ENCODE data around the gene INTS11.

INTS11 gene

DNA sequence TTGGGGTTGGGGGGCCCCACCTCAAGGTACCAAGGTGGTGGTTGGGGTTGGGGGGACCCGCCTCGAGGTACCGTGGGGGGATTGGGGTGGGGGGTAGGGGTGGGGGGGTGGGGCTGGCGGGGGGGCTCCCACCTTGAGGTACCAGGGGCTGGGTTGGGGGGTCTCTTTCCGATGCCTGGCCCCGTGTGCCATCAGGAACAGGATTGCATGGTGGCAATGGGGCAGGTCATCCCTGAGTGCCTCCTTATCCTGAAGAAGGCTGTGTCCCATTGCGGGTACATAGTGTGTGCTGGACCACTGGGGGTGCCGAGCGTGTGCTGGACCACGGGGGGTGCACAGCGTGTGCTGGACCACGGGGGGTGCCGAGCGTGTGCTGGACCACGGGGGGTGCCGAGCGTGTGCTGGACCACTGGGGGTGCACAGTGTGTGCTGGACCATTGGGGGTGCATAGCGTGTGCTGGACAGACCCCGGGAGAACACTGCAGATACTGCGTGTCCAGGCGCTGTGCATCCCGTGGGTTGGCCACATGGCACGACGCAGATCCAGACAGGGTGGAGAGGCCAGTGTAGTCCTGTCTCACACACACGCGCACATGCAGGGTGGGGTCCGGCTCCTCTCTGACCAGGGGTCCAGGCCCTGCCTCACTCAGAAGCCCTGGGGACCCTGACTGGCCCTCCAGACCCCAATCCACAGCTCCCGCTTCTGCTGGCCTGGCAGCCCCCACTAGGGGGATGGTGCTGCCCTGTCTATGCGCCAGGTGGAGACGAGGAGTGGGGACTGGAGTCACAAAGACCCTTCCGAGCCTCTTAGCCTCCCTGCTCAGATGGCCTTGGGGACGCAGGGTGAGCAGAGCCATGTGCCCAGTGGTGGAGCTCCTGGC is 40.0 kb downstream of the INTS11 start:
- DNase-seq = no peak

DNA sequence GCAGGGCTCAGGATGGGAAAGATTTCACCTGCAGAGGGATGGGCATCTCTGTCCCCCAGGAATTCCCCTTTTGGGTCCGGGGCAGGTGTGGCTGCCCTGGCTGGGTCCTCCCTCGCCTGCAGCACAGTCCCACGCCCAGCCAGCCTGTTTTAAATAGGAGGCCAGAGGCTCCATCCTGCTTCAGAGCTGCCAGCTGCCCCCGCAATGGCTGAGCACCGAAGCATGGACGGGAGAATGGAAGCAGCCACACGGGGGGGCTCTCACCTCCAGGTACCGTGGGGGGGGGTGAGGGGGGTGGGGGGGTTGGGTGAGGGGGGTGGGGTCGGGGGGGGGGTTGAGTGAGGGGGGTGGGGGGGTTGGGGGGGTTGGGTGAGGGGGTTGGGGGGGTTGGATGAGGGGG is 40.6 kb downstream of the INTS11 start:
- no peak for DNase-seq

DNA sequence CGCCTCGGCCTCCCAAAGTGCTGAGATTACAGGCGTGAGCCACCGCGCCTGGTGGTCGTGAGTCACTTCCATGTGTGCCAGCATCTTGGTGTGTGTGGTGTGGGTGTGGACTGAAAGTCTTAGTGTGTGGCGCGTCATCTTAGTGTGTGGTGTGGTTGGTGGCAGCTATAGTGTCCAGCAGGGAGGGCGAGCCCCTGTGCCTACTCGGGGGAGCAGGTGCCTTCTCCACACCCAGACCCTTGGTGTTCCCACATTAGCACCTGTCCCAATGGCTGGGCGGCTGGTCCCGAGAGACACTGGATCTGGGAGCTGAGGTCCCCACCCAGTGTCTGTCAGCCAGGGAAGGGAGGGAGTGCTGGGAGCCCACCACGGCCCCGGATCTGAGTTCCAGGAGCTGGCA is 41.5 kb downstream of the INTS11 start:
- DNase-seq = no peak

DNA sequence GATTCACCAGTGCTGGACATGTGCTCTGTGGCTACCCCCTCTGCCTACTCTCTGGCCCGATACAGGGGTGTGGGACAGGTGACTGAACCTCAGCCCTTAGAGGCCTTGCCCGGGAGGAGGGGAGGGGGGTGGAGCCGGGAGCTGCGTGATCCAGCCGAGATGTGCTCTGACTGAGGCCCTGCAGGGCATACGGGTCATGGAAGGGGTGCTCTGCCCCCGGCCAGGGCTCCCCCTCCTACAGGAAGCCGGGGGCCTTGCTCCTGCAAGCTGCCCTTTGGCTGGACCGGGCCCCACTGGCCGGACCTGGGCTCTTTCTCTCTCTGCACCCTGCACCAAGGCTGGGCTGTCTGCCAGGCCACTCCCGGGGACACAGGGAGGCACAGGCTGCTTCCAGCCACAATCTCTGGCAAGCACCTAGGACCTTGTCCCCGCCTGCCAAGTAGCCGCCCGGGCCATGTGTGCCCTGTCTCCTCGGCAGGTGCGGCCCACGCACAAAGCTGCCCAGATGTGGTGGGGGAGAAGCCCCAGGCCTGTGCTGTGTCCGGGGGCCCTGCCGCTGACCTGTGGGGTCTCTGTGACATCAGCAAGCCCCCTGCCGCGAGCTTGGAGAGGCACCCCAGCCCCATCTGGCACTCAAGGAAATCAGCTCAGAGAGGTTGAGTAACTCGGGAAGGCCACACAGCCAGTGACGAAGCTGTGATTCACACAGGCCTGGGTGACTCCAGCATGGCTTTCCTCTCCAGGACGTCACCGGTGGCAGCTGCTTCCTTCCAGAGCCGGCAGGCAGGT is 42.7 kb downstream of the INTS11 start:
- no peak for DNase-seq

DNA sequence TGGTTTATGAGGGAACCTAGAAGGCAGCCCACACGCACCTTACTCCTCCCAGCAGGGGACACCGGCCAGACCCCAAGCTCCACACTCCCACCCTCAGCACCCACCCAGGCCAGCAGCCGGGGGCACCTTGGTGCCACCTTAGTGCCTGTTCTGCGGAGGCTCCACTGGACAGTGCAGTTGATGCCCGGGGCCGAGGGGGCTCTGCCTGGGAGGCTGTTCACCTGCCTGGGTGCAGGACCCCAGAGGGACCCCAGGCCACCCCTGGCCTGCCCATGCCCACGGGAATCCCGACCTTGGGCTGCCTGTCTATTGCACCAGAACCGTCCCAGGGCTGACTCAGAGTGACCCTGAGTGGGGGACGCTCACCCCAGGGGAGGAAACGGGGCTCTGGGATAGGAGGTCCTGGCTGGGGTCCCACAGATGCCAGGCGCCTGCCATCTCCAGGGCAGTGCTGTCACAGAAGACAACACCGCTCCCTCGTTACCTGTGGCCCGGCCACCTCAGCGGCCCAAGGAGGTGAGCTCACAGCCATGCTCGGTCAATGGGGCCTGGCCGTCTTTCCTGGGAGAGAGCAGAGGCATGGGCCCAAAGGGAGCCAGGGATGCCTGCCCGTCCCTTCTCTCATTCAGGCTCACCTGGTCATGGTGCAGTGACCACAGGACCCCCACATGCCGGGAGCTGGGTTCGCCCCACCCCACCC is 43.5 kb downstream of the INTS11 start:
- no peak for DNase-seq

DNA sequence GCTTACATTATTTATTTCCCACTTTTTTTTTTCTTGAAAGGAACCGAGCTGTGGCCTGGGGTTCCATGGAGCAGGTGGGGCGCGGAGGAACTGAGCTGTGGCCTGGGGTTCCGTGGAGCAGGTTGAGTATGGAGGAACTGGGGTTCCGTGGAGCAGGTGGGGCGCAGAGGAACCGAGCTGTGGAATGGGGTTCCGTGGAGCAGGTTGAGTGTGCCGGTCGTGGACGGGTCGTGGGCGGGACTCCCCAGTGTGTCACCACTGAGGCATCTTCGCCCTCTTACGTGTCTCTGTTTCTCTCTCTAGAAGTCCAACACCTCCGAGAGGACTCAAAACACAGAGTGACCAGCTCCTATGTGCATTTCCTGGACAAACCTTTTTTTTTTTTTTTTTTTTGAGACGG is 45.4 kb downstream of the INTS11 start:
- DNase-seq = no peak

DNA sequence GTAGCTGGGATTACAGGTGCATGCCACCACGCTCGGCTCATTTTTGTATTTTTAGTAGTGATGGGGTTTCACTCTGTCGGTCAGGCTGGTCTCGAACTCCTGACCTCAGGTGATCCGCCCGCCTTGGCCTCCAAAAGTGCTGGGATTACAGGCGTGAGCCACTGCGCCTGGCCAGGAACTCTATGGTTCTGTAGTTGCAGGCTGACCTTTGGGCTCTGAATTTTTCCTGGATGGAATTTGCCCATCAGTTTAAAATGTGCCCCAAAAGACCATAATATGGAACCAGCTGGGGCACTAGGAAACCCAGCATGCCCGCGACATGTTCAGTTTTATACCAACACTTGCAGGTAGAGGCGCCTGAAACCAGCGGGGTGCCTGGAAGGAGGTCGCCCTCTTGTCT is 45.8 kb downstream of the INTS11 start:
- DNase-seq = no peak

DNA sequence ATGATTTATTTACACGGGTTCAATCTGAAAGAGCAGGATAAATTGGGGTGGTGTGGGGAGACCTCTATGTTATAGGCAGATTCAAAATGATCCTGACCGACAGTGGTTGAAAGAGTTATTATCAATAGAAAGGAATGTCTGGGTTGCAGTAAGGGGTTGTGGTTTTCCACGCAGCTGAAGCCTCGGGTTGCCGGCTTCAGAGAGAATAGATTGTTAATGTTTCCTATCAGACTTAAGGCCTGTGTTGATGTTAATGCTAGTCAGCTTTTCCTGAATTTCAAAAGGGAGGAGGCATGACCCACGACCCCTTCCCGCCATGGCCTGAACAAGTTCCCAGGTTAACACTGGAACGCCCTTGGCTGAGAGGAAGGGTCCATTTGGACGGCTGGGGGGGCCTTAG is 48.6 kb downstream of the INTS11 start:
- DNase-seq = no peak

DNA sequence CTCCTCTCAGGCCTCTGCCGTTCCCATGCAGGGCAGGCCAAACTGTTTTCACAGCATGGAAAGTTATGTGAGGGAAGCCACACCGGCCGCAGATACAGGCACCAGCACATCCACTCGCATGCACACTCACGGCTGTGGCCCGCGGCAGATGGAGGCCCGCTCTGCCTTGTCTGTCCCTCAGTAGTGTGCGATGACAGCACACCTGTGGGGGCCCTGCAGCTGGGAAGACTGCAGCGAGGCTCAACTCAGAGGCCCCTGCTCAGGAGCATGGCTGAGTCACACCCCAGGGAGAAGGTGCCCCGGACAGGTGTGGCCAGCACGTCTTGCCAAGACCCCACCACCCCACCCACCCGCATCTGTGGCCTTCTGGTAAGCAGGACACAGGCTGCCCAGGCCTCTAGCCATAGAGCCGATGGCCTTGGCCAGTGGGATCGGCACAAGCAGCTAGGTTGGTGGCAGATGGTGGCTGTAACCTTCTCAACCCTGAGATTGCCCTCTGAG is 49.5 kb downstream of the INTS11 start:
- DNase-seq = no peak

DNA sequence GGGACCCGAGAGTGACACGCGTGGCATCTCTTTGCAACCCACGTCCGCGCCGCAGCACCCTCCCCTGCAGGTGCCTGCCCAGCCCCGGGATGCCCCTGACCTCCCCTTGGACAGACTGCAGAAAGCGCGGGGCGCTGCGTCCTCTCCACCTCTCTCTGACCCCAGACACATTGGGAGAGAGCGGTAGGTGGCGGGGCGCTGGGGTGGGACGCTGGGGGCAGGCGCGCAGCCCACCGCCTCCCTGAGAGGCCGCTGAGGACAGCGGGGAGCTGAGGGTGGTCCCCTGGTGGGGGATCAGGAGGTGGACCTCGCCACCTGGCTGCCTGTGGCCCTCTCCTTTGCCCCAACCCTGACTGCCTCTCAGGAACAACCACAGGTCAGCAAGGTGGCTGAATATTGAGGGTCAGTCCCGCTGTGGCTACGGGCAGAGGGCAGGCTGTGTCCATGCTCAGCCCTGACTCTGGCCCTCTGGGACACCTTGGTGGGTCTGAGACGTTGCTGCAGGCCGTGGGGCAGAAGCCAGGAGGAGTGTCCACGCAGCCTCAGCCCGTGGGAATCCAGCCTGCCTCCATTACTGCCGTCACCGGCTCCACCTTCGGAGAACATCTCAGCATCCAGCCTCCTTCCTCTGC is 50.0 kb downstream of the INTS11 start:
- no peak for DNase-seq

DNA sequence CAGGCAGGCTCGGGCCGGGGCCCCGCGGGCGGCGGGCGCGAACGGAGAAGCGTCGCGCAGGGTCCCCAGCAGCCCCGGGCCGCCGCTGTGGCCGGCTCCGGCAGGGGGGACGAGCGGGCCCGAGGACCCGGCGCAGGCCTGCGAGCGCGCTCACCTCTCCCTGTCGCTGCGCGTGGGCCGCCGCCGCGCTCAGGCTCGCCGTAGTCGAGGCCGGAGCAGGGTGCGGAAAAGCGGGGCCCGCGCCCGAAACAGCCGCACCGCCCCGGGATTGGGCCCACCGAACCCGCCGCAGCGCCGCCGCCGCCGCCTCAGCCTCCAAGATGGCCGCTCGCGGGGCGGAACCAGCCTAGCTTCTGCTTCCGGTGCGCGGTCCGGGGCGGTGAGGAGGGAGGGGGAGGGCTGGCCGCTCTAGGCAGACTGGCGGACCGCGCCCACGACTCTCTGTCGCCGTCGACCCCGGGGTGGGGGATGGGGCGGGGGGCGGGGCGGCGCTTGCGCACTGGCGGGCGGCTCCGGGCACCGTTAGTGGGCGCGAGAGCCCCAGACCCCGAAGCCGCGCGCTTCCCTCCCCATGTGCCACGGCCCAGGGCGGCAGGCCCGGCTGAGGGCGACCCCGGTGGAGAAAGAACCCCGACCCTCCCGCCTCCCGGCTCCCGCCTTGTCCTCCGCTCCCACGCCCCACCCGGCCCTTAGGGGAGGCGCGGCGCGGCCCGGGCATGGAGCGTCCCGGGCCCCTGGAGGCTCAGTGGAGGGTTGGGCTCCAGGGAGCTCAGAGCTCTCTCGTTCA is 50.8 kb downstream of the INTS11 start, which contains the start of gene UBE2J2:
Gene UBE2J2 (minus strand): TSS at position 343 of the 787 bp plus-strand sequence. CDS start 5,862 bp downstream, outside the sequence.
- peak; percentile 88 for DNase-seq

DNA sequence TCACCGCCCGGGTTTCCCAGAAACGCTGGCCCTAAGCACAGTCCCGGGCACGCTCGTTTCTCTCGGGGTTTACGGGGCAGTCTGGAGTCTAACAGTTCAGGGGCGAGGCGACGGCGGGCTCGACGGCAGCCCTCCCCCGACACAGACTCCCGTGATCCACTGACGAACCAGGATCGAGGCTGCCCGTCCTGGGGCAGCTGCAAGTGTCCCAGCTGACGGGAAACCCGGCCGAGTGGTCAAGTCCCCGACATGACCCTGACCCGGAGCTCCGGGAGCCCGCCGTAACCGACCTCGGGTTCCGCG is 51.3 kb downstream of the INTS11 start:
- DNase-seq = no peak

DNA sequence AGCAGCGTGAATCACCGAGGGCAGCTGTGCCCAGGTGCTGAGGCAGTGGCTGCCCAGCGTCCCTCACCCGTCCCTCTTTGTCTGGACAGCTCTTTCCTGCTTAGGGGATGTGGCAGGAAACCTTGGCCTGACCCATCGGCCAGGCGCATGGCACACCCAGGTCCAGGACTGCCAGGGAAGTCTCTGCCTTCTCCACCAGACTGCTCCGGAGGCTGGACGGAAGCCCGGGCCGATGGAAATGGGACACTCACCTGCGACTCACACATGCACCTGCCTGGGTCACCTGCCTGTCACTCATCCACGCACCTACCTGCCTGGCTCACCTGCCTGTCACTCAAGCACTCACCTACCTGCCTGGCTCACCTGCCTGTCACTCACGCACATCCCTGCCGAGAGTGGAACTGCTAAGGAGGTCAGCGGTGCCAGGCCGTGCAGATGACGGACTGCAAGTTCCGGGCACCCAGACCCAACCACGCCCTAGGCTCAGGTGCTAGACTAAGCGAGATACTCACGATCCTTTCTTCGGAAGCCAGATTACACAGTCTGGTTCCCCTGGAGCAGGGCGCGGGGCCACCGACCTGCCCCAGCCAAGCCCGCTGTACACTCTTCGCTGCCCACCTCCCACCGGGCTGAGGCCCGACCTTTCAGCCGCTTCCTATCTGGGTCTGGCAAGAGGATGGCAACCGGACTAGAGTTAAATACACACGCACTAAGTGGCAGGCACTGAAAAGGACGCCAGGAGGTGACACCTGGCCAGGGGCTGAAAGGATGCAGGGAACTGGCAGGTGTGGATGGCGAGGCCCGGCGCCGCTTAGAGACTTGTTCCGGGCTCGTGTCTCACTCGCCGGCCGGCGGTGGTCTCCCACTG is 51.9 kb downstream of the INTS11 start:
- no peak for DNase-seq

DNA sequence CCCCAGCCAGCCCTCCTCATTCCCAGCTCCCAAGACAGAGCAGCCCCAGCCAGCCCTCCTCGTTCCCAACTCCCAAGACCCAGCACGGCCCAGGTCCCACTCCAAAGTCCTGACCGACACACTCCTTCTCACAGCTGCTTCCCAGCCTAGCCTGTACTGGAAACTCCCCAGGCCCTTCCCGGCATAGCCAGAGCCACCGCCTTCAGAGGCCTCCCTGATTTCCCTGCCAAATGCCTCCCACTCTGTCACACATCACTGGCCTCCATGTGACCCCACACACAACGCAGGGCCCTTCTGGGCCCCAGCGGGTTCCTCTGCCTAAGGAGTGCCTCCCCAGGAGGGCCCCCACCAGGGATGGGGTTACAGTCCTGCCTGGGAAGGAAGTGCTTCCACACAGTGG is 53.6 kb downstream of the INTS11 start:
- DNase-seq = no peak

DNA sequence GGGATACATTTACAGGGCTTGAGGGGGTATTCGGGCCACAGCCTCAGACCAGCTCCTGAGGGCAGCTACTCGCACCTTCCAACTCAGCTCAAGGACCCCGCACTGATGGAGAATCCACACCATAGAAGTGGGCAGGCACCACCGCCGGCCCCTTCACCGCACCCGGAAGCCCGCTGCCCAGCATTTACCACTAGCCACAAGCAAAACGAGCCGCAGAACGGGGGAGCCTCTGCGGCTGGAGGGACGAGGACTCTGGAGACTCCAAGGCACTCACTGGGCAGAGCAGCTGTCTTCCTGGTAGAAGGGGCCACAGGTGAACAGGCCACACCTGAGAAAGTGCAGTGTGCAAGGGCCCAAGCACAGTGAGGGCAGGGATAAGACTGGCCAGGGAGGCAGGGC is 56.2 kb downstream of the INTS11 start:
- no peak for DNase-seq

DNA sequence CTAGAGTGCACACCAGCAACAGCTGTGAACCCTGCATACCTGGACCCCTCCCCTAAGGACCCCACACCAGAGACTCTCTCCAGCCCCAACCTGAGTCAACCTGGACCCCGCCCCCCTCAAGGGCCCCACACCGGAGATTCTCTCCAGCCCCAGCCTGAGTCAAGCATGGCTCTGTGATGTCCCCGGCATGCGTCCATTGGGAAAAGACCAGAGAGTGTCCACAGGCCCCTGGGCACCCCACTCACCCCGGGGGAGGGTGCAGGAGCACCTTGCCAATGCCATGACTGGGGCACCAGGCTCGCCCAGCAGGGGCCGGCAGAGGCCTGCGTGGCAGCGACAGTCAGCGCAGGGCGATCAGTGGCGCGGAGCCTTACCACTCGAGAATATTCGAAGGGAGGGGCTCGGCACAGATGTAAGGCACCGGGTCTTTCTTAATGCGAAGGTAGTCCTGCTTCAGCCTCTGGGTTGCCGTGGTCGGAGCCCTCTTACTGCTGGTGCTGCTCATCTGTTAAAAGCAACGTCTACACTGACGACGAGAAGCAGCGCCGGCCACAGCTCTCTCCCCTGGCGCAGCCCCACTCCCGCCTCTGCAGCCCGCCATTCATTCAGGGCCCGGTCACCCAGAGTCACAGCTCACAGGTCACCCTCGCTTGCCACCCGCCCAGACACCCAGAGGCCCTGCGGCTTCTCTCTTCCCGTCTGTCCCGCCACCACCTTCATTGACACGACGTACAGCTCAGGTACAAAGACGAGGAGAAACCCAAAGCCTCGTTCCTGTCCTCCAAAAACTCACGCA is 56.8 kb downstream of the INTS11 start:
- no peak for DNase-seq

DNA sequence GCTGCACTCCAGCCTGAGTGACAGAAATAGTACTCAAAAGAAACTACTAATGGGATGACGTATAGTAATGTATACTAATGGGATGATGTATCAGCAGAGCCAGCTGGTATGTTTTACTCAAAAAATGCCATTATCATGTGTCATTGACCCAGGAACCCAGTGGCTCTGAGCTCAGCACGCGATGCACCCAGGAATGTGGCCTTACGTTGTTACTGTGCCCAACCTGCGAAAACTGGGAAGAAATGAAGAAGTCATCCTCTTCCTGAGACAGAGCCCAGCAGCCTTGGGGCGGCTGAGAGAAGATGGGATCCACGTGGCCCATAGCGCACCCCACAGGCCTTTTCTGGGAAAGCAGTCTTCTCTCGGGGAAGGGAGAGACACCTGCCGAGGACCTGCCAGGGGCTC is 59.6 kb downstream of the INTS11 start:
- DNase-seq = no peak

DNA sequence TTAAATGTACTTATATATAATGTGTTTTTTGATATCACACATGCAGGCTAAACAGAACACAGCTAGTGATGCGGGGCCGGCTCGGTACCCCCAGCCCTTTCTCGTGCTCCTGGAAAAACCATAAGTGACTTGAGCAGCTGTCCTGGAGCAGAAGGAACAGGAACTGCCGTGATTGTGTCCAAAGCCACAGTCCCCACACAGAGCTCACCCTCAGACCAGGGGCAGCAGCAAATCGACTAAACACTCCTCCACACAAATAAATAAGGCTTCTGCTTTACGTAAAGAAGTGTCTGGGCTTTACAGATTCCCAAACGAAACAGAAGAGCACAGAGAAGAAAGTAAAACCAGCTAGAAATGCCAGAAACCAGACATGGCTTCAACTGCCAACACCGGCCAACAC is 60.4 kb downstream of the INTS11 start:
- no peak for DNase-seq

DNA sequence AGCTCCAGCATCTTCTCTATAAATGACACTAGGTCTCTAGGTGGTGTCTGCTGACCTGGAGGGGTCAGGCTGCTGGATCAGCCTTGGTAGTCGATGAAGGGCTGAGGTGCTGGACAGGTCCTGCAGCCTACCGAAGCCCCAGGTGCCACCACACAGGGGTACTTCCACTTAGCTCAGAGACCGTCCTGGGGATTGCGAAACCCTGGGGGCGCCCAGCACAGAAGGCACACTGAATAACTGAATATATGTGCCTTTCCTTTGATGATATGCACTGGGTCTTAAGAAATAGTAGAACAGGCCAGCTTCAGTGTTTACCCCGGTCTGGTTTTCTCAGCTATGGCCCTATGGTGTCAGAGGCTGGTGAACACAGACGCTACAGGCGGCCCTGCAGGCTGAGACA is 61.7 kb downstream of the INTS11 start:
- no peak for DNase-seq

DNA sequence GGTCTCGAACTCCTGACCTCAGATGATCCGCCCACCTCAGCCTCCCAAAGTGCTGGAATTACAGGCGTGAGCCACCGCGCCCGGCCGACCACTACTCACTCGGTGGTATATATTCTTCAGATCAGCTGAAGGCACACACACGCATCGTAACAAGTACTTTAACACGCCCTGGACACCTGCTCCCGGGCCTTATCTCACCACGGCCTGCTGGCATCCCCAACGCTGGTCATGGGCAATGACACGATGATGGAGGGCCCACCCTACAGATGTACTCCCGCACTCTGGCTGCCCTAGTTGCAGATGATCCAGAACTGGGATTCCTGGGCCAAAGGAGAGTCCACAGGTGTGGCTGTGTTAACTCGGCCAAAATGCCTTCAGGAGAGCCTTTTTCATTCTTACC is 62.4 kb downstream of the INTS11 start:
- no peak for DNase-seq

All from activated effector memory CD4-positive, alpha-beta T cell treated with Interleukin-2 at 50 U/mL for 16 hours (primary cell).